Measurements from ENCODE around the gene OPHN1.
"Not testable (repeated sequence)": the region's sequence is repeated elsewhere in the genome, so short reads cannot be mapped to it uniquely, and the experiment has no call there.

OPHN1 gene

DNA sequence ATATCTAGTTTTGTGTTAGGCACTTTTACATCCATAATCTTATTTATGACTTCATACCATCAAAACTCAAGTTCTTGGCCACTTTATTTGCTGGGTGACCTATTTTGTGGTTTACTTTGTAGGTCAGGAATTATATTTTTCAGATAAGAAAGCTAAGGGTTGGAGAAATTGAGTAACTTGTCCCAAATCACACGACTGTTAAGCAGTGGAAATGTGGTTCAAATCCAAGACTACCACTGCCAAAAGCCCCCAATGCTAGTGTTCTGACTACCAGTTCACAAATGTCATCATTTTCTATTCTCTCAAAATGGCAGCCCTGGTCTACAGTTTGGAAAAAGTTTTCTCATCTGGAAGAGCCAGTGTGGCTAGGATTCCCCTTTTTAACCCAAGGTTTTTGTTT is 74.6 kb downstream of the OPHN1 start:
- peaks cover 9% of the 10 kb centered on the region for H3K4me1 ChIP-seq (ENCODE audit: control insufficient read depth, insufficient read depth, low read length)
- no peak overlapping the region for H3K4me3 ChIP-seq (ENCODE audit: low read length)
- no peak overlapping the region for H3K9ac ChIP-seq (ENCODE audit: low read depth, low read length)
- no peaks in the 10 kb centered on the region for H3K9me3 ChIP-seq (replicated peaks; ENCODE audit: low read length)
- H3K4me2 ChIP-seq (ENCODE audit: low read length) = no peak overlapping the region
- H3K27me3 ChIP-seq (ENCODE audit: control insufficient read depth, insufficient read depth, low read length) = no peaks in the 10 kb centered on the region
- H3K36me3 ChIP-seq (ENCODE audit: insufficient read depth, low read length) = no peaks in the 10 kb centered on the region

DNA sequence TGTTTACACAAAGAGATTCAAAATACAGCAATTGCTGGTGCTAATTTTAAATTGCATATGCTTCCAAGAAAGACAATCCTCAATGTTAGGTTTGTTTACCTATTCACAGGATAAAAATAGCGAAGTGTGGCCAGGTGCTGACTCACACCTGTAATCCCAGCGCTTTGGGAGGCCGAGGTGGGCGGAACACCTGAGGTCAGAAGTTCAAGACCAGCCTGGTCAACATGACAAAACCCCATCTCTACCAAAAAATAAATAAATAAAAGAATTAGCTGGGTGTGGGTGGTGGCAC is 77.7 kb downstream of the OPHN1 start:
- no peaks in the 10 kb centered on the region for H3K36me3 ChIP-seq (ENCODE audit: insufficient read depth, low read length)
- H3K4me3 ChIP-seq (ENCODE audit: low read length) = no peak overlapping the region
- H3K27me3 ChIP-seq (ENCODE audit: control insufficient read depth, insufficient read depth, low read length) = no peaks in the 10 kb centered on the region
- no peaks in the 10 kb centered on the region for H3K9me3 ChIP-seq (replicated peaks; ENCODE audit: low read length)
- H3K4me2 ChIP-seq (ENCODE audit: low read length) = no peak overlapping the region
- H3K4me1 ChIP-seq (ENCODE audit: control insufficient read depth, insufficient read depth, low read length) = peaks cover 9% of the 10 kb centered on the region
- no peak overlapping the region for H3K9ac ChIP-seq (ENCODE audit: low read depth, low read length)

DNA sequence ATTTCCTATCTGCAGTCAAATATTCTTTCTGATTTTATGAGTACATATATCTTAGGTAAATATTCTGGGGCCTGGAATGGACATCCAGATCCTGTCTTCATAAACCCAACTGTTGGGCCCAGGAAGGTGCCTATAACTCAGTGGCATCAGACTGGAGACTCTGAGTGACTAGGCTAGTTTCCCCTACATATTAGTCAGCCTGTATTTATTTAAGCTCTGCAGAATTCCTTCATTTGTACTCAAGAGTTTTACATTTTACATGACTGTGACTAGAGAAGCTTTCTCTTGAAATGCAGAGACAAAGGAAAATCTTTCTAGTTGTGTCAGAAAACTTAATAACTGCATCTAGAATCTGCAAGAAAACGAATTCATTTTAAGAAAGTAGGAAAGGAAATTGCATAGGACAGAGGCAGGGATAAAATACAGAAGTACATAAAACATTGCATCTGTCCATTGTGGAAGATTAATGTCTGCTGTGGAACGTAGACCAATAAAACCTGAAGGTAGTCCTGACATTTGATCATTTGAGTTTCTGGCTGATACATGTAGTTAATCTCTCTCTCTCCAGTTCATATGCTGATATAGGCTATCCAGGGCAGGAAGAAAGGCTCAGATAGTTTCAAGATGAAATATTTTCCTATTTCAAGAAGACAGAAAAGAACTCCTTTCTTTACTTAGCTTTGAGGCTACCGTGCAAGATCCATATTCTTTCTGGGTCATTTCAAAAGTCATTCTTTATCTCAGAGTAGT is 78.2 kb downstream of the OPHN1 start:
- H3K4me3 ChIP-seq (ENCODE audit: low read length) = no peak overlapping the region
- no peak overlapping the region for H3K9ac ChIP-seq (ENCODE audit: low read depth, low read length)
- H3K27me3 ChIP-seq (ENCODE audit: control insufficient read depth, insufficient read depth, low read length) = no peaks in the 10 kb centered on the region
- H3K36me3 ChIP-seq (ENCODE audit: insufficient read depth, low read length) = no peaks in the 10 kb centered on the region
- peaks cover 9% of the 10 kb centered on the region for H3K4me1 ChIP-seq (ENCODE audit: control insufficient read depth, insufficient read depth, low read length)
- no peak overlapping the region for H3K4me2 ChIP-seq (ENCODE audit: low read length)
- no peaks in the 10 kb centered on the region for H3K9me3 ChIP-seq (replicated peaks; ENCODE audit: low read length)

DNA sequence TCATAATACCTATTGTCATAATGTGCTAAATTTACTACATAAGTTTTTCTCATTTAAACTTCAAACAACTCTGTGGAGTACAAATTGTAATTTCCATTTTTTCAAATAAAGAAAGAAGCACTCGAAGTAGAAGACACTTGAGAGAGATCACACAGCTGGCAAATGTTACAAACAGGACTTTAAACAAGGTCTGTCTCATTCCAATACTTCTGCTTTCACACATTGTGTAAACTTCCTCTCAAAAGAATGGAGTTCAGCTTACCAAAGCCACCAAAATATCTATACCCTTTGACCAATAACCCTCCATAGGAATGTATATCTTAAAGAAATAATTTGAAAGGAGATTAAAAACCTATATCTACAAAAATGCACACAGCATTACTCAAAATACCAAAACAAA is 88.3 kb downstream of the OPHN1 start:
- Histone ChIP-seq H3K4me2 (ENCODE audit: low read length) (no peak overlapping the region), H3K9ac (ENCODE audit: low read depth, low read length) (no peak overlapping the region), H3K27me3 (ENCODE audit: control insufficient read depth, insufficient read depth, low read length) (no peaks in the 10 kb centered on the region), H3K36me3 (ENCODE audit: insufficient read depth, low read length) (no peaks in the 10 kb centered on the region), H3K9me3 (replicated peaks; ENCODE audit: low read length) (no peaks in the 10 kb centered on the region), H3K4me3 (ENCODE audit: low read length) (no peak overlapping the region), H3K4me1 (ENCODE audit: control insufficient read depth, insufficient read depth, low read length) (no peaks in the 10 kb centered on the region)

DNA sequence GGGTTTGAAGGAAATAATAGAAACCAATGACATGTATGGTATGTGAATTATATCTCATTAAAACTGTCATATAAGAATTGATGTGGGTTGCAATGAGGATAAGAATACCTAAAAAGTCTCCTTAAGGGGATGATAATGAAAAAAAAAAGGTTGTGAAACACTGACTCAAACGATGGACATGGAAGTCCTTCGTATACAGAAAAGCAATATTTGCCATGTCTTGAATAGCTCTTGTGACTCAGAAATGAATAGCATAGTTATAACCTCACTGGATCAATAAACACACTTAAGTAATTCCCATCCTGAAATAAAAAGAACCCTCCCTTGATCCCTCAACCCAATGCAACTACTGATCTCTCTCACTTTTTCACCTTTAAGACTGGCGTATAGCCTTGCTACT is 89.7 kb downstream of the OPHN1 start:
- H3K4me2 ChIP-seq (ENCODE audit: low read length) = no peak overlapping the region
- H3K9ac ChIP-seq (ENCODE audit: low read depth, low read length) = no peak overlapping the region
- no peaks in the 10 kb centered on the region for H3K27me3 ChIP-seq (ENCODE audit: control insufficient read depth, insufficient read depth, low read length)
- no peaks in the 10 kb centered on the region for H3K4me1 ChIP-seq (ENCODE audit: control insufficient read depth, insufficient read depth, low read length)
- H3K36me3 ChIP-seq (ENCODE audit: insufficient read depth, low read length) = no peaks in the 10 kb centered on the region
- H3K4me3 ChIP-seq (ENCODE audit: low read length) = no peak overlapping the region
- no peaks in the 10 kb centered on the region for H3K9me3 ChIP-seq (replicated peaks; ENCODE audit: low read length)

DNA sequence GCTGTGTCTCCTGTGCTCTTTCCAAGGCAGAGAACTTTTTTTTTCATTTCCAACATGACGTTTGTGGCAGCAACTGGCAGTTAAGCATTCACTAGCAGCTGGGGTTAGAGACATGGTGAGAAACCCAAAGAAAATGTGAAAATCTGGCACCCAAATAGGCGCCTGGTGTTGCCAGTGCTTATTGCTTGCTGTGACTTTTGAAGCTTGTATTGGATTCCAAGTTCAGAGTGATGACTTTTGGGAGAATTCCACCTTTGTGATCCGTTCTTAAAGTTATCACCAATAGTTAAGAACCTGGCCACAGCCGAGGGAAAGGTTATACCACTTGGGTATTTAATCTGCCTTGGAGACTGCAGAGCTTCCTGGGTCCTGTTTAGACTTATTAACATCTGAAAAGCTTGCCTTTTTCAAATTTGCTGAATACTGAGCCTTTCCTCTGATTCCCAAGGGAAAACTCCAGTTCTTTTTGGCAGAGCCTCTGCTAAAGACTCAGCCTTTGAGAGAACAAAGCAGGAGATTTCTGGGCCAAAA is 101.0 kb downstream of the OPHN1 start:
- Histone ChIP-seq H3K4me3 (ENCODE audit: low read length) (no peak overlapping the region), H3K36me3 (ENCODE audit: insufficient read depth, low read length) (no peaks in the 10 kb centered on the region), H3K4me2 (ENCODE audit: low read length) (no peak overlapping the region)

DNA sequence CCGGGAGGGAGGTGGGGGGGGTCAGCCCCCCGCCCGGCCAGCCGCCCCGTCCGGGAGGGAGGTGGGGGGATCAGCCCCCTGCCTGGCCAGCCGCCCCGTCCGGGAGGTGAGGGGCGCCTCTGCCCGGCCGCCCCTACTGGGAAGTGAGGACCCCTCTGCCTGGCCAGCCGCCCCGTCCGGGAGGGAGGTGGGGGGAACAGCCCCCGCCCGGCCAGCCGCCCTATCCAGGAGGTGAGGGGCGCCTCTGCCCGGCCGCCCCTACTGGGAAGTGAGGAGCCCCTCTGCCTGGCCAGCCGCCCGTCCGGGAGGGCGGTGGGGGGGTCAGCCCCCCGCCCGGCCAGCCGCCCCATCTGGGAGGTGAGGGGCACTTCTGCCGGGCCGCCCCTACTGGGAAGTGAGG is 106.5 kb downstream of the OPHN1 start:
- not testable (repeated sequence) for H3K36me3 ChIP-seq (ENCODE audit: insufficient read depth, low read length); H3K4me2 ChIP-seq (ENCODE audit: low read length)

More for the DNA sequence above, 101.0 kb downstream of the OPHN1 start:
- H3K27me3 ChIP-seq (ENCODE audit: control insufficient read depth, insufficient read depth, low read length) = no peaks in the 10 kb centered on the region
- H3K9ac ChIP-seq (ENCODE audit: low read depth, low read length) = no peak overlapping the region
- H3K9me3 ChIP-seq (replicated peaks; ENCODE audit: low read length) = no peaks in the 10 kb centered on the region
- no peaks in the 10 kb centered on the region for H3K4me1 ChIP-seq (ENCODE audit: control insufficient read depth, insufficient read depth, low read length)

DNA sequence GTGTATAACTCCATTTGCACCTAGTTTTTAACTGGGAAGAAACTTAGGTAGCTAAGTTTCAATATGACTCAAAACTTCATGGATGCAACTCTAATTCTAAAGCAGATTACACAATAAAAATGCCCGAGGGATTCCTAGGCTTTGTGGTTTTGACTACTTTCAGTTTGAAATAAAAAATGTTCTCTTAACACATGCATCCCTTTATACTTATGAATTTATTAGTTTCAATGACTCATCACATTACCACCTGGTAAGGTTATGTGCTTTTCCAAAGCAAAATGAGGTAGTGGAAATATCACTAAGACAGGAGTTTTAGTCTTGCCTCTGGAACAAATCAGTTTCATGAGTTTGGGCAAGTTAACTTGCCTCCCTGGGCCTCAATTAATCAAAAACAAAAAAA is 125.5 kb downstream of the OPHN1 start:
- H3K4me2 ChIP-seq (ENCODE audit: low read length) = peak overlapping the region; percentile 7
- H3K36me3 ChIP-seq (ENCODE audit: insufficient read depth, low read length) = no peaks in the 10 kb centered on the region
- H3K4me1 ChIP-seq (ENCODE audit: control insufficient read depth, insufficient read depth, low read length) = peaks cover 6% of the 10 kb centered on the region
- H3K9ac ChIP-seq (ENCODE audit: low read depth, low read length) = no peak overlapping the region
- H3K27me3 ChIP-seq (ENCODE audit: control insufficient read depth, insufficient read depth, low read length) = no peaks in the 10 kb centered on the region
- no peak overlapping the region for H3K4me3 ChIP-seq (ENCODE audit: low read length)
- H3K9me3 ChIP-seq (replicated peaks; ENCODE audit: low read length) = no peaks in the 10 kb centered on the region

More for the DNA sequence above, 106.5 kb downstream of the OPHN1 start:
- H3K9me3 ChIP-seq (replicated peaks; ENCODE audit: low read length); H3K9ac ChIP-seq (ENCODE audit: low read depth, low read length); H3K27me3 ChIP-seq (ENCODE audit: control insufficient read depth, insufficient read depth, low read length); H3K4me1 ChIP-seq (ENCODE audit: control insufficient read depth, insufficient read depth, low read length); H3K4me3 ChIP-seq (ENCODE audit: low read length): not testable (repeated sequence)

DNA sequence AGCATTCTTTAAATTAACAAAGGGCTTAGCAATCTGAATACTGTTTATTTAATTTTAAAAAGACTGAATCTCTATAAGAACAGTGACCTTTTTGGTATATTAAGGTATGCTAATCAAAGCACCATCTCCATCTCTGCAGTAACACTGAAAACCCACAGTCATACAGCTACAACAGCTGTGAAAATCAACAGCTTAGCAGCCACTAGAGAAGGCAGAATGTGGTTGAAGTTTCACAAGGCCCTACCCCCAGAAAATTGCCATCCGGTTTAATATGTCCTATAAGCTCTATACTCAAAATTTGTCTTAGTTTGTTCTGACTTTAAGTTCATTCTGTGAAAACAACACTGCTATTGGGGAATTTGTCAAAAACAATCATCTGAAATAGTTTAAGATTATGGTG is 128.7 kb downstream of the OPHN1 start:
- no peaks in the 10 kb centered on the region for H3K36me3 ChIP-seq (ENCODE audit: insufficient read depth, low read length)
- H3K27me3 ChIP-seq (ENCODE audit: control insufficient read depth, insufficient read depth, low read length) = no peaks in the 10 kb centered on the region

DNA sequence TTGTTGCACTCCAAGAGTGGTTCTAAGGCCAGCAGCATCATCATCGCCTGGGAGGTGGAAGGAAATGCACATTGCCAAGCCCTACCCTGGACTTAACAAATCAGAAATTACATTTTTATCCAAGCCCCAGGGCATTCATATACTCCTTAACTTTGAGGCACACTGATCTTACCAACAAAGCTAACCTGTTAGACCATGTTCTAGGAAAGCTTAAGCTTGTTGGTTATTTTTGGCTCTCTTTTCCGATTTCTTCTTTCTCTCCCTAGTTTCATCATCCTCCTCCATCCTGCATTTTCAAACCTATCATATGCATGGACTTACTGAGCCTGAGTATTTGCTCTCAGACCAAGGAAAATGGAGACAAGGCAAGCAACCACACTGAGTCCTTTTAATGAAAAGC is 133.4 kb downstream of the OPHN1 start:
- no peak overlapping the region for H3K4me2 ChIP-seq (ENCODE audit: low read length)
- H3K27me3 ChIP-seq (ENCODE audit: control insufficient read depth, insufficient read depth, low read length) = no peaks in the 10 kb centered on the region
- H3K36me3 ChIP-seq (ENCODE audit: insufficient read depth, low read length) = no peaks in the 10 kb centered on the region
- no peaks in the 10 kb centered on the region for H3K4me1 ChIP-seq (ENCODE audit: control insufficient read depth, insufficient read depth, low read length)
- no peak overlapping the region for H3K4me3 ChIP-seq (ENCODE audit: low read length)
- no peak overlapping the region for H3K9ac ChIP-seq (ENCODE audit: low read depth, low read length)
- H3K9me3 ChIP-seq (replicated peaks; ENCODE audit: low read length) = no peaks in the 10 kb centered on the region

More for the DNA sequence above, 128.7 kb downstream of the OPHN1 start:
- peaks cover 6% of the 10 kb centered on the region for H3K4me1 ChIP-seq (ENCODE audit: control insufficient read depth, insufficient read depth, low read length)
- H3K9ac ChIP-seq (ENCODE audit: low read depth, low read length) = no peak overlapping the region
- no peaks in the 10 kb centered on the region for H3K9me3 ChIP-seq (replicated peaks; ENCODE audit: low read length)
- no peak overlapping the region for H3K4me3 ChIP-seq (ENCODE audit: low read length)
- no peak overlapping the region for H3K4me2 ChIP-seq (ENCODE audit: low read length)

DNA sequence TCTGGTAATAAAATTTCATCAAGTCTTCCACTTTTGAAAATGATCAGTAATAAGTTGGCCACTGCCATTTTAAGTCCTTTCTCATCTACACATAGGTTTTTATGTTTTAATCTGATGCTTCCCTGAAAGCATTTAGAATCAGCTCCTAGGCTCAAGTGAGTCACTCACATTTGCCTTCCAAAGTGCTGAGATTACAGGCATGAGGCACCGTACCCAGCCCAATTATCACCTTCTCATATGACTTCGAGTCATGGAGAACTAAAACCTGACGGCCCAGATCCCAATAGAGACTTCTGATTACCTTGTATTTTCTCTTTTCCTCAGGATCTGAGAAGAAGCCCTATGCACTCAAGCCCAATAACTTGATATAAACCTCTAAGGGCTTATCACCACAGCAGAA is 140.8 kb downstream of the OPHN1 start:
- H3K9ac ChIP-seq (ENCODE audit: low read depth, low read length) = no peak overlapping the region

DNA sequence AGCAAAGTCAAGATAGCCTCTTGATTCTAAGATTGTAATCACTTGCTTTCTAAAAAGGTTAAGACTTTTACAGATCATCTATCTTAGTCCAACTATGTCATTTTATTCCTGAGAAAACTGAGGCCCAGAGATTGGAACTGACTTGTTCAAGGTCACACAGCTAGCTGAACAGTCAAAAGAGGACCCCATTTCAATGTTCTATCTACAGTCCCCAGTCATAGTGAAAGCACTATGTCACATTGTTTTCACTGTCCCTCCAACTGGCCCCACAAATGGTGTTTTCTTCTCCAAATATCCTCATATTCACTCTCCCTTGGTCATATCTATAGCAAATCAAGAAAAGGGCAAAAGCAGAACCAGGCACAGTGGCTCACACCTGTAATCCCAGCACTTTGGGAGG is 145.2 kb downstream of the OPHN1 start:
- Histone ChIP-seq H3K27me3 (ENCODE audit: control insufficient read depth, insufficient read depth, low read length) (no peaks in the 10 kb centered on the region), H3K36me3 (ENCODE audit: insufficient read depth, low read length) (no peaks in the 10 kb centered on the region), H3K9me3 (replicated peaks; ENCODE audit: low read length) (no peaks in the 10 kb centered on the region), H3K4me3 (ENCODE audit: low read length) (no peak overlapping the region), H3K4me2 (ENCODE audit: low read length) (no peak overlapping the region), H3K4me1 (ENCODE audit: control insufficient read depth, insufficient read depth, low read length) (no peaks in the 10 kb centered on the region), H3K9ac (ENCODE audit: low read depth, low read length) (no peak overlapping the region)

More for the DNA sequence above, 140.8 kb downstream of the OPHN1 start:
- H3K4me1 ChIP-seq (ENCODE audit: control insufficient read depth, insufficient read depth, low read length) = no peaks in the 10 kb centered on the region
- H3K4me2 ChIP-seq (ENCODE audit: low read length) = no peak overlapping the region
- no peaks in the 10 kb centered on the region for H3K27me3 ChIP-seq (ENCODE audit: control insufficient read depth, insufficient read depth, low read length)
- no peaks in the 10 kb centered on the region for H3K36me3 ChIP-seq (ENCODE audit: insufficient read depth, low read length)
- H3K4me3 ChIP-seq (ENCODE audit: low read length) = no peak overlapping the region
- H3K9me3 ChIP-seq (replicated peaks; ENCODE audit: low read length) = no peaks in the 10 kb centered on the region
